Smooth muscle cell (in vitro differentiated cells): ENCODE results near the gene FADS2. TPM values are rescaled to one million over a fixed set of nuclear protein-coding genes. Genes with fewer than 3 reads are reported as not detected.

Experiments
- DNase-seq: peaks from one replicate; lab custom pipeline; 2025; ENCODE audit not compliant: unreplicated experiment; lab: John Stamatoyannopoulos, UW
- H2AFZ ChIP-seq: fragments of 200-600 bp; sonication (generic); 2 replicates; pipeline ENCODE4 v1.6.0; 2016; ENCODE audit warnings: antibody characterized with exemption, low read depth, mild to moderate bottlenecking
- H3F3A ChIP-seq: fragments of 200-600 bp; sonication (generic); 2 replicates; pipeline ENCODE4 v1.6.0; 2017; ENCODE audit warnings: antibody characterized with exemption, low read depth
- H3K27ac ChIP-seq: fragments of 200-600 bp; sonication (generic); 2 replicates; pipeline ENCODE4 v1.5.1; 2016; ENCODE audit warnings: low read depth, mild to moderate bottlenecking
- H3K27me3 ChIP-seq: fragments of 200-600 bp; sonication (generic); 2 replicates; pipeline ENCODE4 v1.6.1; 2016; ENCODE audit warnings: low read depth, mild to moderate bottlenecking
- H3K36me3 ChIP-seq: fragments of 200-600 bp; sonication (generic); 2 replicates; pipeline ENCODE4 v1.5.1; 2016; ENCODE audit warnings: low read depth
- H3K4me1 ChIP-seq: fragments of 200-600 bp; sonication (generic); 2 replicates; pipeline ENCODE4 v1.5.1; 2016; ENCODE audit warnings: low read depth
- H3K4me2 ChIP-seq: fragments of 200-600 bp; sonication (generic); 2 replicates; pipeline ENCODE4 v1.6.0; 2016; ENCODE audit warnings: mild to moderate bottlenecking
- H3K4me3 ChIP-seq: fragments of 200-600 bp; sonication (generic); 2 replicates; pipeline ENCODE4 v1.5.1; 2016; ENCODE audit warnings: mild to moderate bottlenecking
- H3K79me2 ChIP-seq: fragments of 200-600 bp; sonication (generic); 2 replicates; pipeline ENCODE4 v1.6.0; 2016; ENCODE audit warnings: low read depth, mild to moderate bottlenecking
- H3K9ac ChIP-seq: fragments of 200-600 bp; sonication (generic); 2 replicates; pipeline ENCODE4 v1.6.0; 2016; ENCODE audit warnings: low read depth
- H3K9me3 ChIP-seq: fragments of 200-600 bp; sonication (generic); replicated peaks from 2 replicates; pipeline ENCODE4 v1.5.1; 2016; ENCODE audit warnings: low read depth
- H4K20me1 ChIP-seq: fragments of 200-600 bp; sonication (generic); 2 replicates; pipeline ENCODE4 v1.6.0; 2016; ENCODE audit warnings: low read depth
- WGBS: methylation state at CpG from one replicate; pipeline ENCODE4 v1.1.7; 2016; ENCODE audit warnings: low lambda C conversion rate; 5-methylcytosine and 5-hydroxymethylcytosine counted together
- polyA plus RNA-seq: library from polyadenylated mRNA; unstranded; fragments of >200 nt; fragmentation: Nextera tagmentation; extraction: Ambion mirVana; gene quantifications from 2 replicates; pipeline ENCODE4 v1.2.1, GENCODE V29; 2016
- total RNA-seq: library from RNA; depleted of rRNA; stranded (reverse); fragments of >200 nt; gene quantifications from 2 replicates; pipeline ENCODE4 v1.2.3, GENCODE V29; 2014
- TF ChIP-seq, protein P1 (sequence below): fragments of 200-600 bp; sonication (generic); IDR thresholded peaks from 2 replicates; pipeline ENCODE4 v1.5.1; 2017; ENCODE audit warnings: borderline replicate concordance, mild to moderate bottlenecking, antibody characterized with exemption; ENCODE audit not compliant: insufficient read depth, poor library complexity, severe bottlenecking

FADS2 gene
- total and polyA plus RNA-seq, 2 experiments from 2014 or later = 279 to 495 TPM

DNA sequence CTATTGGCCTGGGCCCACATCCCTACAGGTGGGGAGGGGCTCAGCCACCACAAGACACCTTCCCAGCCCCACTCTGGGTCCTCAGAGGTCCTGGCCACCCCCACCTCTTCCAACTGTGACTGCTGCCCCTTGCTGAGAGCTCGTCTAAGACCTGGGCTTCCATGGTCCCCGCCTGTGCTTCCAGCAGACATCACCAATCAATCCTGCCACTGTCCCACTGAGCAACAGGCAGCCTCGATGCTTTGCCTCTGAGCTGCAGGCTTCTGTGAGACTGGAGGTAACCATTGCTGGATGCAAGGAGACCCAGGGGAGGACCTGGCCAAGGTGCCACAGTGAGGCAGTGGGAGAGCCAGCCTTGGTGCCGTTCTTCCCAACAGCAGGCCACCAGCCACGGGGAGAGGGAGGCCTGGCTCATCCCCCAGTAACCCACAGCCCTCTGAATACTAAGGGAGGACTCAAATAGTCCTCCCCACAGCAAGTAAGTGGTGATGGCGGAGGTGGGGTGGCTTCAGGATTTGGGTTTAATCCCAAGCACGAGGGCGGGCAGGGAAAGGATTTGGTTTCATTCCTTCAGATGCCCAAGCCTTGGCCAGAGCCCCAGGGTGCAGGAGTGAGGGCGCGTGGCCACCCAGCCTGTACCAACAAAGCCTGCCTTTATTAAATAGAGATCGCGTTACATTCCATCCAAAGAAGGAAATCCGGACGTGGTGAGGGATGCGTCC, 68.7 kb downstream of the FADS2 start:
- Histone ChIP-seq H3K27ac (no peak overlapping the region), H3F3A (no peaks in the 10 kb centered on the region), H3K4me2 (no peak overlapping the region), H3K36me3 (no peaks in the 10 kb centered on the region), H3K27me3 (no peaks in the 10 kb centered on the region), H3K9me3 (no peaks in the 10 kb centered on the region), H3K4me1 (no peaks in the 10 kb centered on the region), H3K9ac (no peak overlapping the region), H4K20me1 (no peaks in the 10 kb centered on the region), H3K4me3 (no peak overlapping the region), H2AFZ (no peak overlapping the region), H3K79me2 (no peaks in the 10 kb centered on the region)
- no peak for DNase-seq
- WGBS = 88% methylated on average over 15 of the region's 15 CpGs
- TF ChIP-seq, protein P1, sequence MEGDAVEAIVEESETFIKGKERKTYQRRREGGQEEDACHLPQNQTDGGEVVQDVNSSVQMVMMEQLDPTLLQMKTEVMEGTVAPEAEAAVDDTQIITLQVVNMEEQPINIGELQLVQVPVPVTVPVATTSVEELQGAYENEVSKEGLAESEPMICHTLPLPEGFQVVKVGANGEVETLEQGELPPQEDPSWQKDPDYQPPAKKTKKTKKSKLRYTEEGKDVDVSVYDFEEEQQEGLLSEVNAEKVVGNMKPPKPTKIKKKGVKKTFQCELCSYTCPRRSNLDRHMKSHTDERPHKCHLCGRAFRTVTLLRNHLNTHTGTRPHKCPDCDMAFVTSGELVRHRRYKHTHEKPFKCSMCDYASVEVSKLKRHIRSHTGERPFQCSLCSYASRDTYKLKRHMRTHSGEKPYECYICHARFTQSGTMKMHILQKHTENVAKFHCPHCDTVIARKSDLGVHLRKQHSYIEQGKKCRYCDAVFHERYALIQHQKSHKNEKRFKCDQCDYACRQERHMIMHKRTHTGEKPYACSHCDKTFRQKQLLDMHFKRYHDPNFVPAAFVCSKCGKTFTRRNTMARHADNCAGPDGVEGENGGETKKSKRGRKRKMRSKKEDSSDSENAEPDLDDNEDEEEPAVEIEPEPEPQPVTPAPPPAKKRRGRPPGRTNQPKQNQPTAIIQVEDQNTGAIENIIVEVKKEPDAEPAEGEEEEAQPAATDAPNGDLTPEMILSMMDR = no peak

DNA sequence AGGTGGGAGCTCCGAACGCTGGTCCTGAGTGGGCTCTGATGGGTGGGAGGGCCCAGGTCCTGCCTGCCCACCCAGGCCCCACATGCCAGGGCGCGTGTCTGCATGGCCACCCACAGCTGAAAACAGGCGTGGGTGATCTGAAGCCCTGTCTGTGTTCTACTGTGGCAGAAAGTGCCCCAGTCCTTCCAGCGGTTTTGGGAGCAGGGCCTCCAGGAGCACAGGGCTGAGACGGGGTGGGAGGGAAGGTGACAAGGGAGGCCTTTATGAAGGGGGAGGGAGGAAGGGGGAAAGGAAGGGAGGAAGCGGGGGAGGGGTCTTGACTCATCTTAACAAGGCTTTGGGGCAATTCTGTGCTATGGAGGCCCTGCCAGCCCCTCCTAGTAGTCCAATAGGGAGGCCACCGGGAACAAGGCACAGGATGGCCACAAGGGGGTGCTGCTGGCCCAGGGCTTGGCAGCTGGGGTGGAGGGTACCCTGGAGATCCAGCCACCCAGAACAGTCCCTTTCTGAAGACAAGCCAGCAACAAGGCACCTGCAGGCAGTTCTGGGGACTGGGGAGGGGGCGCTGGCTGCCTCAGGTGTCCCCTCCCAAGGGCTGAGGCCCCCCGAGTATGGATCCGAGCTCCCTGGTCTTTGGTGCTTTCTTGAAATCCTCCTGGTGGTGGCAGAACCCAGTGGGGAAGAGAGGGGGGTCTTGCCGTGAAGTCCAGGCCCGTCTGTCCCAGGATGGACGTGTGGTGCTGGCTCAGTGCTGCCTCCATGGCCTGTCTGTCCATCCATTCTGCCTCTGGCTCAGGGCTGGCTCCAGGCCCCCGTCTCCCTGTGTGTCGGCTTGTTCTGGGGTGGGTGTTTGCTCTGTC, 69.5 kb downstream of the FADS2 start:
- H3K4me3 ChIP-seq = no peak overlapping the region
- WGBS = 68% methylated on average over 16 of the region's 17 CpGs
- no peaks in the 10 kb centered on the region for H3K27me3 ChIP-seq
- TF ChIP-seq, protein P1 = peak; percentile 75
- no peaks in the 10 kb centered on the region for H4K20me1 ChIP-seq
- no peaks in the 10 kb centered on the region for H3K79me2 ChIP-seq
- no peaks in the 10 kb centered on the region for H3F3A ChIP-seq
- H3K9ac ChIP-seq = no peak overlapping the region
- peak; percentile 23 for DNase-seq
- no peak overlapping the region for H3K27ac ChIP-seq
- H2AFZ ChIP-seq = no peak overlapping the region
- H3K4me1 ChIP-seq = no peaks in the 10 kb centered on the region
- no peaks in the 10 kb centered on the region for H3K36me3 ChIP-seq
- H3K9me3 ChIP-seq = no peaks in the 10 kb centered on the region
- H3K4me2 ChIP-seq = no peak overlapping the region

DNA sequence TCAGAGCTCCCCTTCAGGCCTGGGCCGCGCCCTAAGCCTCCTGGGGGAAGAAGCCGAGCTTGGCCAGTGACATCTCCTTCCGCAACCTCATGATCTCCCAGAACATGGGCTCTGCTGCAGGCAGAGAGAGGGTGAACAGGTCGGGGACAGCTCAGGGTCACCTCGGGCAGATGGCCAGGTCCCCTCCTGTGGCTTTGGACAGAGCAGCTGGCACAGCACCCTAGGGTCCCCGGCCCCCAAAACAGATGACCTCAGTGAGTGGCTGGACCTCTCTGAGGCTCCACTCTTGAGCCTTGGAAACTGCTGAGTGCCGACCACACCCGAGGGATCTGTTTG, 70.1 kb downstream of the FADS2 start:
- H3K27ac ChIP-seq = no peak overlapping the region
- H3K4me2 ChIP-seq = no peak overlapping the region
- no peak overlapping the region for H3K9ac ChIP-seq
- DNase-seq = no peak
- H2AFZ ChIP-seq = no peak overlapping the region
- no peak overlapping the region for H3K4me3 ChIP-seq
- TF ChIP-seq, protein P1 = no peak
- H3K27me3 ChIP-seq = no peaks in the 10 kb centered on the region
- WGBS = 88% methylated on average over 9 of the region's 9 CpGs
- no peaks in the 10 kb centered on the region for H3K4me1 ChIP-seq
- H3F3A ChIP-seq = no peaks in the 10 kb centered on the region
- H3K79me2 ChIP-seq = no peaks in the 10 kb centered on the region
- H4K20me1 ChIP-seq = no peaks in the 10 kb centered on the region
- H3K36me3 ChIP-seq = no peaks in the 10 kb centered on the region
- H3K9me3 ChIP-seq = no peaks in the 10 kb centered on the region
